ENCODE data around the gene TMEM106B.

Gene TMEM106B

DNA sequence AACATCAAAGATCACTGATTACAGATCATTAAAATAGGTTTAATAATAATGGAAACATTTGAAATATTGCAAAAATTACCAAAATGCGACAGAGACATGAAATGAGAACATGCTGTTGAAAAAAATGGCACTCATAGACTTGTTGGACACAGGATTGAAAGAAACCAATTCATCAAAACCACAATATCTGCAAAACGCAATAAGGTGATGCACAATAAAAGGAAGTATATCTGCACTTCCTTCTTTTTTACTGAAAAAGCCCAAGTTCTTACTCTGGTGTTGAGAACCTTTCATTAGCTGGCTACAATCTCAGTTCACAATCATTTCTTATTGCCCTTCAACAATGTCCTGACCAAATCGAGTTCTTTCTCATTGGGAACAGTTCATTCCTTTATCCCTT is 28.7 kb downstream of the TMEM106B start:
- DNase-seq (ENCODE audit: low read depth, low spot score): no peak
- in situ Hi-C loops (cut with HindIII; ENCODE audit: low sequenced_read_pairs): no loop called here

GRCh38 chr7:12244129-12244528 is 33.0 kb downstream of the TMEM106B start:
- peak; percentile 22 for DNase-seq (ENCODE audit: low read depth, low spot score)
- TF ChIP-seq, protein P1, sequence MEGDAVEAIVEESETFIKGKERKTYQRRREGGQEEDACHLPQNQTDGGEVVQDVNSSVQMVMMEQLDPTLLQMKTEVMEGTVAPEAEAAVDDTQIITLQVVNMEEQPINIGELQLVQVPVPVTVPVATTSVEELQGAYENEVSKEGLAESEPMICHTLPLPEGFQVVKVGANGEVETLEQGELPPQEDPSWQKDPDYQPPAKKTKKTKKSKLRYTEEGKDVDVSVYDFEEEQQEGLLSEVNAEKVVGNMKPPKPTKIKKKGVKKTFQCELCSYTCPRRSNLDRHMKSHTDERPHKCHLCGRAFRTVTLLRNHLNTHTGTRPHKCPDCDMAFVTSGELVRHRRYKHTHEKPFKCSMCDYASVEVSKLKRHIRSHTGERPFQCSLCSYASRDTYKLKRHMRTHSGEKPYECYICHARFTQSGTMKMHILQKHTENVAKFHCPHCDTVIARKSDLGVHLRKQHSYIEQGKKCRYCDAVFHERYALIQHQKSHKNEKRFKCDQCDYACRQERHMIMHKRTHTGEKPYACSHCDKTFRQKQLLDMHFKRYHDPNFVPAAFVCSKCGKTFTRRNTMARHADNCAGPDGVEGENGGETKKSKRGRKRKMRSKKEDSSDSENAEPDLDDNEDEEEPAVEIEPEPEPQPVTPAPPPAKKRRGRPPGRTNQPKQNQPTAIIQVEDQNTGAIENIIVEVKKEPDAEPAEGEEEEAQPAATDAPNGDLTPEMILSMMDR (IDR thresholded peaks at IDR 0.05; ENCODE audit: low read depth, low read length): peak; percentile 48
- H3K4me3 ChIP-seq (ENCODE audit: low read depth, low read length): no peak overlapping the region
- in situ Hi-C loops (cut with HindIII; ENCODE audit: low sequenced_read_pairs): no loop called here

More for the DNA sequence above, 28.7 kb downstream of the TMEM106B start:
- no peak overlapping the region for H3K4me3 ChIP-seq (ENCODE audit: low read depth, low read length)
- TF ChIP-seq, protein P1 (IDR thresholded peaks at IDR 0.05; ENCODE audit: low read depth, low read length): no peak

GRCh38 chr7:12244694-12245093 is 33.6 kb downstream of the TMEM106B start:
- in situ Hi-C loops (cut with HindIII; ENCODE audit: low sequenced_read_pairs): no loop called here
- DNase-seq (ENCODE audit: low read depth, low spot score): no peak
- TF ChIP-seq, protein P1 (IDR thresholded peaks at IDR 0.05; ENCODE audit: low read depth, low read length): no peak
- no peak overlapping the region for H3K4me3 ChIP-seq (ENCODE audit: low read depth, low read length)

DNA sequence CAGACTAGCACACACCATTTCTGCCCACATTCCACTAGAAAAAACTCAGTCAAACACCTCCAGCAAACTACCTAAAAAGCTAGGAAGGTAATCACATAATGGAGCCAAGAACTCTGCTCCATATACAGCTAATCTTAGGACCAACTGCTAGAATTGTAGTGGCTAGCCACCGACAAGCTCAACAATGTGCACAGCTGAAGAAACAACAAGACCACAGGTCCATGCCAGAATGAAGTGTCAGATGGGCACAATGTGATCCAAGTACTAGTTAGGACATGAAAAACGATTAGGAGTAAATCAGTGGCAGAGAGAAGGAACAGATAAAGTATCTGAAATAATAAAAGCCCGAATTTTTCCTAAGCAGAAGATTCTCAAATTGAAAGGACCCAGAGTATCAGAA is 38.6 kb downstream of the TMEM106B start:
- TF ChIP-seq, protein P1 (IDR thresholded peaks at IDR 0.05; ENCODE audit: low read depth, low read length): no peak
- in situ Hi-C loops (cut with HindIII; ENCODE audit: low sequenced_read_pairs): no loop called here
- H3K4me3 ChIP-seq (ENCODE audit: low read depth, low read length): no peak overlapping the region
- no peak for DNase-seq (ENCODE audit: low read depth, low spot score)

DNA sequence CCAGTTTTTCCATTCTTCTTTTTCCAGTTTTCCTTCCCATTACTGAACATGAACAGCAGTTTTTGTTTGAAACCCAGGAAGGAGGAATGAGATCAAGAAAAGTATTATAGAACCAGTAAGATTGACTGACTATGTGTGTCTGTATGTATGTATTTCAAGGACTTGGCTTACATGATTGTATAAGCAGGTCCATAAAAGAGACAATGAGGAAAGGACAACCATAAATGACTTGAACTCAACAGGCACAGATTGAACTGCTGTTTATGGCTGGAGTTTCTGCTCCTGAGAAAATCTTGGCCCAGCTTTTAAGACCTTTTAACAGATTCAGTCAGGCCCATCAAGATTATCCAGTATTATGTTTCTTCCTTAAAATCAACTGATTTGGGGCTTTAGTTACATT is 39.1 kb downstream of the TMEM106B start:
- in situ Hi-C loops (cut with HindIII; ENCODE audit: low sequenced_read_pairs): no loop called here
- DNase-seq (ENCODE audit: low read depth, low spot score): no peak
- no peak overlapping the region for H3K4me3 ChIP-seq (ENCODE audit: low read depth, low read length)
- TF ChIP-seq, protein P1 (IDR thresholded peaks at IDR 0.05; ENCODE audit: low read depth, low read length): no peak

GRCh38 chr7:12256090-12256489 is 45.0 kb downstream of the TMEM106B start:
- DNase-seq (ENCODE audit: low read depth, low spot score): peak; percentile 15
- no peak overlapping the region for H3K4me3 ChIP-seq (ENCODE audit: low read depth, low read length)
- TF ChIP-seq, protein P1 (IDR thresholded peaks at IDR 0.05; ENCODE audit: low read depth, low read length): no peak
- in situ Hi-C loops (cut with HindIII; ENCODE audit: low sequenced_read_pairs): no loop called here

DNA sequence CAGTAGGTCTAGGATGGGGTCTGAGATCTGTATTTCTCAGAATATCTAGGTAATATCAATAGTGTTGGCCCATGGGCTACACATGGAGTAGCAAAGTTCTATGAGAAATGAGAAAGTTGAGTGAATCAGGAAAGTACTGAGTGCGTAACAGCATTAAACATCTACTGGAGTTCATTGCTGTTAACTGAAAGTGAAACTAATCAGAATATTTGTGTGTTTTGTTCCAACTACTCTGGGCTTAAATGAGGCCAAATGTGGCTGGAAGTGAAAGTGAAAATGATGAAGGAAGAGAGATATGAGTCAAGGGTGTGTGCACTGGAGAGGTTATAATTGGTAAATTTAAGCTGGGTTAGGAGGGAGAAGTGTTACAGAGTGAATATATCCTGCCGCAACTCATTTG is 46.5 kb downstream of the TMEM106B start:
- in situ Hi-C loops (cut with HindIII; ENCODE audit: low sequenced_read_pairs): no loop called here
- peak; percentile 59 for DNase-seq (ENCODE audit: low read depth, low spot score)
- TF ChIP-seq, protein P1 (IDR thresholded peaks at IDR 0.05; ENCODE audit: low read depth, low read length): no peak
- H3K4me3 ChIP-seq (ENCODE audit: low read depth, low read length): no peak overlapping the region

All from astrocyte of the spinal cord (primary cell).